Body of pancreas (tissue), 4 donors: ENCODE results near the gene DYNLRB1.

Source experiments
- POLR2A ChIP-seq, 3 donors: fragments of 450-650 bp; IDR thresholded peaks; one replicate each; pipeline ENCODE4 v1.6.1; 2016; ENCODE audit warnings: antibody characterized with exemption in 3 of 3, mild to moderate bottlenecking in 2 of 3
- TF ChIP-seq, protein P1 (sequence below), 7 experiments: fragments of 450-650 bp in 4 of 7; fragments of 200-600 bp in 3 of 7; sonication (generic) in 3 of 7; IDR thresholded peaks; one replicate each; pipeline ENCODE4 v1.5.1; 2016 to 2019; ENCODE audit warnings: antibody characterized with exemption in 7 of 7

DNA sequence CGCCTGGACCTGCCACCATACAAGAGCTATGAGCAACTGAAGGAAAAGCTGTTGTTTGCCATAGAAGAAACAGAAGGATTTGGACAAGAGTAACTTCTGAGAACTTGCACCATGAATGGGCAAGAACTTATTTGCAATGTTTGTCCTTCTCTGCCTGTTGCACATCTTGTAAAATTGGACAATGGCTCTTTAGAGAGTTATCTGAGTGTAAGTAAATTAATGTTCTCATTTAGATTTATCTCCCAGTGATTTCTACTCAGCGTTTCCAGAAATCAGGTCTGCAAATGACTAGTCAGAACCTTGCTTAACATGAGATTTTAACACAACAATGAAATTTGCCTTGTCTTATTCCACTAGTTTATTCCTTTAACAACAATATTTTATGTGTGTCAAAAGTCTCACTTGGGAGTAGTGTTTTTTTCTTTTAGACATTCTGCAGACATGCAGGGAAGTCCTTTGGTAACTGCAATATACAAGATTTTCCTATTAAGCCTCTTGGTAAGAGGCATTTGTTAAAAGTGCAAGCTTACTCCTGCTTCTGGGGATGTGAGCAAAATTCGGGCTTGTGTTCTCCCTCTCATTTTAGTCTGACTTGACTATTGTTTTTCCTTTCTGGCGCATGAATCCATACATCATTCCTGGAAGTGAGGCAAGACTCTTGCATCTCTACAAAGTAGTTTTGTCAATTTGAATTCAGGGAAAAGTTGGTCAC is 8.4 kb upstream of the DYNLRB1 start:
- TF ChIP-seq, protein P1, sequence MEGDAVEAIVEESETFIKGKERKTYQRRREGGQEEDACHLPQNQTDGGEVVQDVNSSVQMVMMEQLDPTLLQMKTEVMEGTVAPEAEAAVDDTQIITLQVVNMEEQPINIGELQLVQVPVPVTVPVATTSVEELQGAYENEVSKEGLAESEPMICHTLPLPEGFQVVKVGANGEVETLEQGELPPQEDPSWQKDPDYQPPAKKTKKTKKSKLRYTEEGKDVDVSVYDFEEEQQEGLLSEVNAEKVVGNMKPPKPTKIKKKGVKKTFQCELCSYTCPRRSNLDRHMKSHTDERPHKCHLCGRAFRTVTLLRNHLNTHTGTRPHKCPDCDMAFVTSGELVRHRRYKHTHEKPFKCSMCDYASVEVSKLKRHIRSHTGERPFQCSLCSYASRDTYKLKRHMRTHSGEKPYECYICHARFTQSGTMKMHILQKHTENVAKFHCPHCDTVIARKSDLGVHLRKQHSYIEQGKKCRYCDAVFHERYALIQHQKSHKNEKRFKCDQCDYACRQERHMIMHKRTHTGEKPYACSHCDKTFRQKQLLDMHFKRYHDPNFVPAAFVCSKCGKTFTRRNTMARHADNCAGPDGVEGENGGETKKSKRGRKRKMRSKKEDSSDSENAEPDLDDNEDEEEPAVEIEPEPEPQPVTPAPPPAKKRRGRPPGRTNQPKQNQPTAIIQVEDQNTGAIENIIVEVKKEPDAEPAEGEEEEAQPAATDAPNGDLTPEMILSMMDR (IDR thresholded peaks at IDR 0.05) = no peak
- TF ChIP-seq POLR2A (IDR thresholded peaks at IDR 0.05) = no peak
